Measurements from ENCODE around the gene GPR12.

The GPR12 gene

DNA sequence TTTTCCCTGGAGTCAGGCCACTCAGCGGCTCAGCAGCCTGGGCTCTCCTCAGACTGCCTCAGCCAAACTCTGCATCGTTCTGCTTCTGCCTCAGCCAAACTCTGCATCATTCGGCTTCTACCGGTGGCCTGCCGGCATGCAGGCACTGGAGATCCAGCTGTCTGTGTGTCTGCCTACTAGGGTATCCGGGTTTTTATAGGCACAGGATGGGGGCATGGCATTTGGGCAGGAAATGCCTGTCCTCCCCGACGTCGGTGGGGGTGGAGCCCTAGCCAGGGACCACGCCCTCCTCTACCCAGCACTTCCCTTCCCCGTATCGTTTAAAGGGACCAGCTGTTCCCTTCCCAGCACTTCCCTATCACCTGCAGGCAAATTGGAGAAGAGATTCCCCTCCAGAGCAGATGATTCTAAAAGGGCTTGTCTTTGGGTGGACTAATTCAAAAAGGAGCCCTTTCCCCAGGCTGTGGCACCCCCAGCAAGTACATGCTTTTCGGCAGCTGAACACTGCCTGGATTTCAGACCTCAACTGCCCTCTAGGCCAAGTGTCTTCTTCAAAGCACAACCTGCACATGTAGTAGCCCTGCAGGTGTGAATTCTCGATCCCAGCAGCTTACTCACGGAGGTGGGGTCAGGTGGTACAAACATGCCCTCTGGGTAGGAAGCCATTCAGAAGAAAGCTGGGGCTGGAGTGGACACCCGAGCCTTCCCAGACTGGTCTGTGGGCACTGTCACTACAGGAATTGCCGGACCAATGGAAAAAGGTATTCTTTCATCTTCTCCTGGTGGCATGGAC is 25.4 kb upstream of the GPR12 start:
- no peak for DNase-seq (ENCODE audit: low spot score)
- TF ChIP-seq, protein P1, sequence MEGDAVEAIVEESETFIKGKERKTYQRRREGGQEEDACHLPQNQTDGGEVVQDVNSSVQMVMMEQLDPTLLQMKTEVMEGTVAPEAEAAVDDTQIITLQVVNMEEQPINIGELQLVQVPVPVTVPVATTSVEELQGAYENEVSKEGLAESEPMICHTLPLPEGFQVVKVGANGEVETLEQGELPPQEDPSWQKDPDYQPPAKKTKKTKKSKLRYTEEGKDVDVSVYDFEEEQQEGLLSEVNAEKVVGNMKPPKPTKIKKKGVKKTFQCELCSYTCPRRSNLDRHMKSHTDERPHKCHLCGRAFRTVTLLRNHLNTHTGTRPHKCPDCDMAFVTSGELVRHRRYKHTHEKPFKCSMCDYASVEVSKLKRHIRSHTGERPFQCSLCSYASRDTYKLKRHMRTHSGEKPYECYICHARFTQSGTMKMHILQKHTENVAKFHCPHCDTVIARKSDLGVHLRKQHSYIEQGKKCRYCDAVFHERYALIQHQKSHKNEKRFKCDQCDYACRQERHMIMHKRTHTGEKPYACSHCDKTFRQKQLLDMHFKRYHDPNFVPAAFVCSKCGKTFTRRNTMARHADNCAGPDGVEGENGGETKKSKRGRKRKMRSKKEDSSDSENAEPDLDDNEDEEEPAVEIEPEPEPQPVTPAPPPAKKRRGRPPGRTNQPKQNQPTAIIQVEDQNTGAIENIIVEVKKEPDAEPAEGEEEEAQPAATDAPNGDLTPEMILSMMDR (IDR thresholded peaks at IDR 0.05; ENCODE audit: extremely low read depth, insufficient read depth, missing control alignments): no peak
- in situ Hi-C loops (cut with MboI; ENCODE audit: low pct_unique_long_range_greater_than_20kb, low sequenced_read_pairs, unreplicated experiment): no loop called here

DNA sequence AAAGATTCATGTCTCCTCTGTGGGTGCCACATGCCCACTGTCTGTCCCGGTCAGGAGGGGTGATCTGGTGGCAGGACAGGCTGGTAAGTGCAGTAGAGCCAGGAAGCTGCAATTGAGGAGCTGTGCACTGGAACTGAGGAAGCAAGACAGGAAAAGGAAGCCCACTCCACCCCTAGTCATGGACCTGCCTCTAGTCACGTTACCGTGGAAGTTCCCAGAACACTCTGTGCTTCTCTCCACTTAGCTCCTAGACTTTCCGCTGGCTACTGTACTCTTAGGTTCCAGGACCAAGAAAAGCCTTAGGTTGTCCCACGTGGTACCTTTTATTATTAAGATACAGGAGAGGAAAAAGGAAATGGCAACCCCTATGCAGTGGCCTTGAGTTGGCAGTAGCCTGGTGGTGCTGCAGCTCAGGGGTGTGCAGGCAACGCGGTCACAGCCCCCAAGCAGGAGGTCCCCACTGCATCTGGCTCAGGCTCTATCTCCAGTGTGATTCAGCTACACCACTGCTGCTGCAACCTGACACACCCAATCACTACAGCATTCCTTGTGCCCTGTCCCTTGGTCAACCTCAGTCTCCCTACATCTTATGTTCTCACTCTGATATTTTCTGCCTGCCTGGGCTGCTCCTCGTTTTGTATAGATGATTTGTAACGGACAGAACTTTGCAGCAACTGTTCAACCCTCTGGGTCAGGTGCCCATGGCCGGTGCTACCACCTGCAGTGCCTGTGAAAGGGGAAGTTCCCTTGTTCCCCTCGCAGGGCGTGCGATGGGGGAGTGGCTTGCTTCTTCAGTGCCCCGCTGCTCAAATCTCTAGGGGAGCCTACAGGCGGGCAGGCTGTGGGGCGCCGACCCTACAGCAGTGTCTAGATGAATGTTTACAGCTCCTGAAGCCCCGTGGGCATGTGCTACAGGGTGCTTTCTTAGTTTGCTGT is 24.4 kb upstream of the GPR12 start:
- TF ChIP-seq, protein P1 (IDR thresholded peaks at IDR 0.05; ENCODE audit: extremely low read depth, insufficient read depth, missing control alignments): no peak
- in situ Hi-C loops (cut with MboI; ENCODE audit: low pct_unique_long_range_greater_than_20kb, low sequenced_read_pairs, unreplicated experiment): no loop called here
- no peak for DNase-seq (ENCODE audit: low spot score)

DNA sequence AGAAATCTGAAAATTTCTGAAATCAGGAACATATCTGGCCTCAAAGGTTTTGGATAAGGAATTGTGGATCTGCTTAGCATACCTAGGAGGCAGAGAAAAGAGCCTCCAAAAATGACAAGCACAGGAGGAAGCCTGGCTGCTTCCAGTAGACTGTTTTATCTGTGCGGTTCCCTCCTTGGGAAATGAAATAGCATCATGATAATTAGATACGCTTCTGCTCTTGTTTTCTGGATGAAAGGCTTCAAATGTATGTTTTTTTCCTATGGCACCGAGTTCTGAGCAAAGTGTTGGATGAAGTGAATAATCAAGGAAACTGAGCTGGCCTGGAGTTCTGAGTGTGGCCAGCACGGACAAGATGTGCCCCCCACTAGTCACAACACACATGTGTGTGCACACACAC is 19.8 kb upstream of the GPR12 start:
- TF ChIP-seq, protein P1 (IDR thresholded peaks at IDR 0.05; ENCODE audit: extremely low read depth, insufficient read depth, missing control alignments): no peak

DNA sequence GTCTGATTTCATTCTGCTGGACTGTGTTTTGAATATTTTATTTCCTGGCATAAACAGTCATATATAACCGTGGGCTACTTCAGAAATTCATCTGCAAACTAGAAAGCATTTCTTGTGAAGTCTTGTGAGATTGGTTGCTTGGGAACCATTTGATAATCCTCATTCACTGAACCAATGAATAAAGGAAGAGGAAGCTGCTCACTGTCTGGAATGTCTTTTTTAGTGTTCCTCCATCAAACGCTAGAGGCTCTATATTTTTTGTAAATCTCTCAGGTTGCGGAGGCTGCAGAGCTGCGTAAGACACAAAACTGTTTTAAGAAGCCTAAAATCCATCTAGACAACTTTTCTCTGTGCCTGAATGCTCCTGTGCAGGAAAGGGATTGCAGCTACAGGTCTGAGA is 18.7 kb upstream of the GPR12 start:
- TF ChIP-seq, protein P1 (IDR thresholded peaks at IDR 0.05; ENCODE audit: extremely low read depth, insufficient read depth, missing control alignments): no peak

More for the DNA sequence above, 19.8 kb upstream of the GPR12 start:
- no peak for DNase-seq (ENCODE audit: low spot score)
- in situ Hi-C loops (cut with MboI; ENCODE audit: low pct_unique_long_range_greater_than_20kb, low sequenced_read_pairs, unreplicated experiment): no loop called here

DNA sequence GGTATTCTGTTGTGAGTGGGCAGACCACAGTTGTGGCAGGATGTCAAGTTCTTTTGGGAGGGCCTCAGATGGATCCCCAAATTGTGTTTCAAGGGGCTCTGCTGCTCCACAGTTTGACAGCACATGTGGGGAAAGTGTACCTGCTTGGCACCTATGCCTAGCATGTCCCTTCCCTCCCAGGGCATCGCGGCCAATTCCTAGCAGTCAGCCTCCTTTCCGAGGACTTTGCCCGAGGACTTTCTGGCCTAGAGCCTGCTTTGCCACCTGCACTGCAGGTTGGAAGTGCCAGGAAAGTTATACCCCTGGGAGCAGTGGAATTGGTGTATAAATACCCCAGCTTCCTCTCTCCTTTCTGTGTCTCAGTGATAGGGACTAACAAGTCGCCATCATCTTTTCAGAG is 11.9 kb upstream of the GPR12 start:
- TF ChIP-seq, protein P1 (IDR thresholded peaks at IDR 0.05; ENCODE audit: extremely low read depth, insufficient read depth, missing control alignments): no peak
- in situ Hi-C loops (cut with MboI; ENCODE audit: low pct_unique_long_range_greater_than_20kb, low sequenced_read_pairs, unreplicated experiment): no loop called here

More for the DNA sequence above, 18.7 kb upstream of the GPR12 start:
- no peak for DNase-seq (ENCODE audit: low spot score)
- in situ Hi-C loops (cut with MboI; ENCODE audit: low pct_unique_long_range_greater_than_20kb, low sequenced_read_pairs, unreplicated experiment): no loop called here

DNA sequence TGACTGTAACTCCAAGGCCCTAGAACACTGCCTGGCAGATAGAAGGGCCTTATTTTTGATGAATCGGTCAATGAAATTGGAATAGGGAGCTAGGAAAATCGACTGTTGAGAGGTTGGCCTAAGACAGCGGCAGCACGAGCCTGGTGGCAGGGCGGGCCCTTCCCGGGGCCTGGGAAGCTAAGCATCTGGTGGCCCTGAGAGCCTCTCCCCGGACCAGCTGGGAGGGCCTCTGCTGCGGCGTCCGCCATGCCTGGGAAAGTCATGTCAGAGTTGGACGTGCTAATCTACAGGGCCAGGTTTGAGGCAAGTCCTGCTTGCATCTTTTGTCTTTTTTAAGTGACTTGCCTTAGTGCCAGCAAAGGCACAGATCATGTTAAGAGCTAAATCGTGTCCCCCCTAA is 11.2 kb upstream of the GPR12 start:
- in situ Hi-C loops (cut with MboI; ENCODE audit: low pct_unique_long_range_greater_than_20kb, low sequenced_read_pairs, unreplicated experiment): no loop called here
- TF ChIP-seq, protein P1 (IDR thresholded peaks at IDR 0.05; ENCODE audit: extremely low read depth, insufficient read depth, missing control alignments): no peak
- DNase-seq (ENCODE audit: low spot score): no peak

More for the DNA sequence above, 11.9 kb upstream of the GPR12 start:
- no peak for DNase-seq (ENCODE audit: low spot score)

Data from GM13977 (cell line).